WTC11 (cell line): Measurements from ENCODE around the gene DTX2. TPM values are rescaled to one million over a fixed set of nuclear protein-coding genes. Genes with fewer than 3 reads are reported as not detected.

ENCODE experiments used
- ATAC-seq: fragments of 200-7000 bp; cut with Tn5 transposase; 2 replicates; pipeline ENCODE4 v1.10.0; 2021; ENCODE audit warnings: mild to moderate bottlenecking, moderate library complexity
- CTCF ChIA-PET: fragments of 300-600 bp; sonication (Branson Sonifier 250); formaldehyde crosslinking; loops from one replicate; lab custom pipeline; 2021; ENCODE audit warnings: antibody characterized with exemption; lab: Charles Lee
- POLR2A ChIA-PET: fragments of 350-600 bp; sonication (Branson Sonifier 250); formaldehyde crosslinking; loops from one replicate; lab custom pipeline; 2021; ENCODE audit warnings: antibody characterized with exemption; lab: Charles Lee
- DNase-seq: peaks from one replicate; pipeline ENCODE4 v3.0.0; 2021; ENCODE audit warnings: low spot score
- H3K27ac Mint-ChIP-seq: 2 replicates; pipeline ENCODE4 v1.8.0; 2021; ENCODE audit warnings: mixed read lengths
- H3K27me3 Mint-ChIP-seq: 2 replicates; pipeline ENCODE4 v1.8.0; 2021; ENCODE audit warnings: low read depth, mild to moderate bottlenecking, moderate library complexity, mixed read lengths
- H3K36me3 Mint-ChIP-seq: 2 replicates; pipeline ENCODE4 v1.8.0; 2021; ENCODE audit warnings: mixed read lengths
- H3K4me1 Mint-ChIP-seq: 2 replicates; pipeline ENCODE4 v1.8.0; 2022; ENCODE audit warnings: mixed read lengths
- H3K4me3 Mint-ChIP-seq: 2 replicates; pipeline ENCODE4 v1.8.0; 2021; ENCODE audit warnings: mild to moderate bottlenecking, moderate library complexity, mixed read lengths
- H3K9me3 Mint-ChIP-seq: 2 replicates; pipeline ENCODE4 v1.8.0; 2021; ENCODE audit warnings: mixed read lengths
- AR ChIP-seq: fragments of 250-450 bp; sonication (Bioruptor Pico); IDR thresholded peaks from 2 replicates; pipeline ENCODE4 v1.9.0; 2021; ENCODE audit warnings: mild to moderate bottlenecking
- ATF2 ChIP-seq: sonication (generic); formaldehyde crosslinking; IDR thresholded peaks from 2 replicates; pipeline ENCODE4 v1.8.1; 2022; ENCODE audit warnings: low read depth, missing genetic modification reagents, borderline replicate concordance
- ELF4 ChIP-seq: sonication (generic); formaldehyde crosslinking; IDR thresholded peaks from 2 replicates; pipeline ENCODE4 v1.8.1; 2022; ENCODE audit warnings: low read depth, mild to moderate bottlenecking, moderate library complexity, missing genetic modification reagents
- EMX1 ChIP-seq: fragments of 250-450 bp; sonication (Bioruptor Pico); IDR thresholded peaks from 2 replicates; pipeline ENCODE4 v1.8.0; 2021; ENCODE audit warnings: mild to moderate bottlenecking
- FOXJ3 ChIP-seq: sonication (generic); formaldehyde crosslinking; IDR thresholded peaks from 2 replicates; pipeline ENCODE4 v1.9.0; 2021; ENCODE audit warnings: missing genetic modification reagents, mild to moderate bottlenecking, borderline replicate concordance
- GTF2I ChIP-seq: fragments of 250-450 bp; sonication (Bioruptor Pico); conservative IDR thresholded peaks from 2 replicates; pipeline ENCODE4 v1.4.0; 2021; ENCODE audit warnings: mild to moderate bottlenecking
- MAX ChIP-seq: sonication (generic); formaldehyde crosslinking; IDR thresholded peaks from 2 replicates; pipeline ENCODE4 v1.8.0; 2022; ENCODE audit warnings: mild to moderate bottlenecking, missing genetic modification reagents
- MYBL2 ChIP-seq: sonication (generic); formaldehyde crosslinking; IDR thresholded peaks from 2 replicates; pipeline ENCODE4 v1.8.1; 2023; ENCODE audit warnings: mild to moderate bottlenecking, moderate library complexity, missing genetic modification reagents
- NR1H2 ChIP-seq: sonication (generic); formaldehyde crosslinking; IDR thresholded peaks from 2 replicates; pipeline ENCODE4 v1.9.0; 2021; ENCODE audit warnings: mild to moderate bottlenecking, moderate library complexity, missing genetic modification reagents
- SMAD3 ChIP-seq: sonication (generic); formaldehyde crosslinking; IDR thresholded peaks from 2 replicates; pipeline ENCODE4 v1.8.0; 2022; ENCODE audit warnings: missing genetic modification reagents, mild to moderate bottlenecking, borderline replicate concordance
- SOX15 ChIP-seq: fragments of 250-450 bp; sonication (Bioruptor Pico); IDR thresholded peaks from 2 replicates; pipeline ENCODE4 v1.9.0; 2021; ENCODE audit warnings: mild to moderate bottlenecking
- ZBTB21 ChIP-seq: sonication (generic); formaldehyde crosslinking; IDR thresholded peaks from 2 replicates; pipeline ENCODE4 v1.8.1; 2023; ENCODE audit warnings: mild to moderate bottlenecking, missing genetic modification reagents, borderline replicate concordance
- ZNF121 ChIP-seq: sonication (generic); formaldehyde crosslinking; IDR thresholded peaks from 2 replicates; pipeline ENCODE4 v1.8.0; 2023; ENCODE audit warnings: missing genetic modification reagents
- ZNF512 ChIP-seq: sonication (generic); formaldehyde crosslinking; IDR thresholded peaks from 2 replicates; pipeline ENCODE4 v1.8.1; 2022; ENCODE audit warnings: missing genetic modification reagents, borderline replicate concordance
- ZNF671 ChIP-seq: fragments of 250-450 bp; sonication (Bioruptor Pico); IDR thresholded peaks from 2 replicates; pipeline ENCODE4 v1.8.0; 2021; ENCODE audit warnings: mild to moderate bottlenecking
- total RNA-seq: library from RNA; stranded (reverse); gene quantifications from 3 replicates; pipeline ENCODE4 v1.2.3, GENCODE V29; 2021
- TF ChIP-seq, protein P1 (sequence below): sonication (generic); formaldehyde crosslinking; conservative IDR thresholded peaks from 2 replicates; pipeline ENCODE4 v1.8.1; 2022; ENCODE audit warnings: mild to moderate bottlenecking, missing genetic modification reagents
- TF ChIP-seq, protein P2 (sequence below): sonication (generic); formaldehyde crosslinking; IDR thresholded peaks from 2 replicates; pipeline ENCODE4 v1.8.1; 2023; ENCODE audit warnings: mild to moderate bottlenecking, missing genetic modification reagents
- TF ChIP-seq, protein P3 (sequence below): sonication (generic); formaldehyde crosslinking; IDR thresholded peaks from 2 replicates; pipeline ENCODE4 v1.8.1; 2022; ENCODE audit warnings: mild to moderate bottlenecking, missing genetic modification reagents, moderate library complexity, borderline replicate concordance

The DTX2 gene
- total RNA-seq, 1 experiment from 2014 or later = 79.2 TPM

- DNase-seq (no peak), ATAC-seq (no peak)
- peaks cover 4% of the 10 kb centered on the region for H3K9me3 Mint-ChIP-seq
These were observed 43.9 kb downstream of the DTX2 start for GRCh38 chr7:76505168-76506080.

DNA sequence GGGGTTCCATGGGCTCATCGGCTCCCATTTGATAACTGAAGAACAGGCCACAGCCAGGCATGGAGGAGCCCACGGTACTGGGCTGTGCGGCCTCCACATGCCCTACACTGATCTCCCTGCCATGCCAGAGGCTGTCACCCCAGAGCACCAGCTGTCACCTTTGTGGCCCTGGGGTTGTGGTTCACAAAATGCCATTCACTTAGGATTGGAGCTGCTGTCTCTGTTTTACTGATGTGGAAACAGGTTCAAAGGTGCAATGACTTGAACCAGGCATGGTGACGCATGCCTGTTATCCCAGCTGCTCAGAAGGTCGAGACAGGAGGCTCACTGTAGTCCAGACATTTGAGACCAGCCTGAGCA, 44.6 kb downstream of the DTX2 start:
- ATAC-seq = no peak
- Mint-ChIP-seq H3K36me3 (peaks cover 20% of the 10 kb centered on the region), H3K27me3 (no peaks in the 10 kb centered on the region), H3K9me3 (peaks cover 4% of the 10 kb centered on the region), H3K4me1 (peaks cover 4% of the 10 kb centered on the region), H3K27ac (no peak overlapping the region), H3K4me3 (no peak overlapping the region)
- ChIA-PET POLR2A (no interaction called here), CTCF (no interaction called here)
- DNase-seq = no peak
- TF ChIP-seq SOX15 (CRISPR knock-in tag) = no peak
- TF ChIP-seq ELF4 (CRISPR knock-in tag) = no peak
- no peak for TF ChIP-seq FOXJ3
- TF ChIP-seq ZNF512 = no peak
- no peak for TF ChIP-seq MAX (CRISPR knock-in tag)
- TF ChIP-seq ZBTB21 = no peak

More at GRCh38 chr7:76505168-76506080, 43.9 kb downstream of the DTX2 start:
- Mint-ChIP-seq H3K4me1 (peaks cover 4% of the 10 kb centered on the region), H3K4me3 (no peak overlapping the region), H3K27me3 (no peaks in the 10 kb centered on the region), H3K36me3 (peaks cover 20% of the 10 kb centered on the region), H3K27ac (no peak overlapping the region)
- ChIA-PET CTCF (no interaction called here), POLR2A (no interaction called here)
- TF ChIP-seq, protein P1, sequence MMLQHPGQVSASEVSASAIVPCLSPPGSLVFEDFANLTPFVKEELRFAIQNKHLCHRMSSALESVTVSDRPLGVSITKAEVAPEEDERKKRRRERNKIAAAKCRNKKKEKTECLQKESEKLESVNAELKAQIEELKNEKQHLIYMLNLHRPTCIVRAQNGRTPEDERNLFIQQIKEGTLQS (CRISPR knock-in tag) = no peak
- TF ChIP-seq ZNF121 (CRISPR knock-in tag) (no peak), GTF2I (CRISPR knock-in tag) (no peak), MYBL2 (CRISPR knock-in tag) (no peak), ZNF671 (CRISPR knock-in tag) (no peak), SMAD3 (CRISPR knock-in tag) (no peak), EMX1 (no peak), MAX (CRISPR knock-in tag) (no peak), ATF2 (CRISPR knock-in tag) (no peak), NR1H2 (no peak), AR (no peak)
- TF ChIP-seq, protein P2, sequence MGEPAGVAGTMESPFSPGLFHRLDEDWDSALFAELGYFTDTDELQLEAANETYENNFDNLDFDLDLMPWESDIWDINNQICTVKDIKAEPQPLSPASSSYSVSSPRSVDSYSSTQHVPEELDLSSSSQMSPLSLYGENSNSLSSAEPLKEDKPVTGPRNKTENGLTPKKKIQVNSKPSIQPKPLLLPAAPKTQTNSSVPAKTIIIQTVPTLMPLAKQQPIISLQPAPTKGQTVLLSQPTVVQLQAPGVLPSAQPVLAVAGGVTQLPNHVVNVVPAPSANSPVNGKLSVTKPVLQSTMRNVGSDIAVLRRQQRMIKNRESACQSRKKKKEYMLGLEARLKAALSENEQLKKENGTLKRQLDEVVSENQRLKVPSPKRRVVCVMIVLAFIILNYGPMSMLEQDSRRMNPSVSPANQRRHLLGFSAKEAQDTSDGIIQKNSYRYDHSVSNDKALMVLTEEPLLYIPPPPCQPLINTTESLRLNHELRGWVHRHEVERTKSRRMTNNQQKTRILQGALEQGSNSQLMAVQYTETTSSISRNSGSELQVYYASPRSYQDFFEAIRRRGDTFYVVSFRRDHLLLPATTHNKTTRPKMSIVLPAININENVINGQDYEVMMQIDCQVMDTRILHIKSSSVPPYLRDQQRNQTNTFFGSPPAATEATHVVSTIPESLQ (CRISPR knock-in tag) = no peak
- TF ChIP-seq, protein P3, sequence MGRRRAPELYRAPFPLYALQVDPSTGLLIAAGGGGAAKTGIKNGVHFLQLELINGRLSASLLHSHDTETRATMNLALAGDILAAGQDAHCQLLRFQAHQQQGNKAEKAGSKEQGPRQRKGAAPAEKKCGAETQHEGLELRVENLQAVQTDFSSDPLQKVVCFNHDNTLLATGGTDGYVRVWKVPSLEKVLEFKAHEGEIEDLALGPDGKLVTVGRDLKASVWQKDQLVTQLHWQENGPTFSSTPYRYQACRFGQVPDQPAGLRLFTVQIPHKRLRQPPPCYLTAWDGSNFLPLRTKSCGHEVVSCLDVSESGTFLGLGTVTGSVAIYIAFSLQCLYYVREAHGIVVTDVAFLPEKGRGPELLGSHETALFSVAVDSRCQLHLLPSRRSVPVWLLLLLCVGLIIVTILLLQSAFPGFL (CRISPR knock-in tag) = no peak
